Testis (tissue), 2 donors: ENCODE measurements around the gene ADAD2.

Experiments used
- POLR2A ChIP-seq: fragments of 450-650 bp; IDR thresholded peaks from one replicate; pipeline ENCODE4 v1.6.1; 2017; ENCODE audit warnings: antibody characterized with exemption, mild to moderate bottlenecking, moderate library complexity
- TF ChIP-seq, protein P1 (sequence below), 3 experiments: fragments of 450-650 bp in 2 of 3; fragments of 200-600 bp in 1 of 3; sonication (generic) in 1 of 3; IDR thresholded peaks; one replicate each; pipeline ENCODE4 v1.5.1; 2016 to 2019; ENCODE audit warnings: antibody characterized with exemption in 3 of 3, mild to moderate bottlenecking in 2 of 3, moderate library complexity in 1 of 3

GRCh38 chr16:84199861-84200260 is 8.9 kb downstream of the ADAD2 start:
- TF ChIP-seq, protein P1, sequence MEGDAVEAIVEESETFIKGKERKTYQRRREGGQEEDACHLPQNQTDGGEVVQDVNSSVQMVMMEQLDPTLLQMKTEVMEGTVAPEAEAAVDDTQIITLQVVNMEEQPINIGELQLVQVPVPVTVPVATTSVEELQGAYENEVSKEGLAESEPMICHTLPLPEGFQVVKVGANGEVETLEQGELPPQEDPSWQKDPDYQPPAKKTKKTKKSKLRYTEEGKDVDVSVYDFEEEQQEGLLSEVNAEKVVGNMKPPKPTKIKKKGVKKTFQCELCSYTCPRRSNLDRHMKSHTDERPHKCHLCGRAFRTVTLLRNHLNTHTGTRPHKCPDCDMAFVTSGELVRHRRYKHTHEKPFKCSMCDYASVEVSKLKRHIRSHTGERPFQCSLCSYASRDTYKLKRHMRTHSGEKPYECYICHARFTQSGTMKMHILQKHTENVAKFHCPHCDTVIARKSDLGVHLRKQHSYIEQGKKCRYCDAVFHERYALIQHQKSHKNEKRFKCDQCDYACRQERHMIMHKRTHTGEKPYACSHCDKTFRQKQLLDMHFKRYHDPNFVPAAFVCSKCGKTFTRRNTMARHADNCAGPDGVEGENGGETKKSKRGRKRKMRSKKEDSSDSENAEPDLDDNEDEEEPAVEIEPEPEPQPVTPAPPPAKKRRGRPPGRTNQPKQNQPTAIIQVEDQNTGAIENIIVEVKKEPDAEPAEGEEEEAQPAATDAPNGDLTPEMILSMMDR (IDR thresholded peaks at IDR 0.05), result no peak
- no peak for TF ChIP-seq POLR2A
